ENCODE data around the gene TINAG.
"Not testable (repeated sequence)": the region's sequence is repeated elsewhere in the genome, so short reads cannot be mapped to it uniquely, and the experiment has no call there.

The TINAG gene

DNA sequence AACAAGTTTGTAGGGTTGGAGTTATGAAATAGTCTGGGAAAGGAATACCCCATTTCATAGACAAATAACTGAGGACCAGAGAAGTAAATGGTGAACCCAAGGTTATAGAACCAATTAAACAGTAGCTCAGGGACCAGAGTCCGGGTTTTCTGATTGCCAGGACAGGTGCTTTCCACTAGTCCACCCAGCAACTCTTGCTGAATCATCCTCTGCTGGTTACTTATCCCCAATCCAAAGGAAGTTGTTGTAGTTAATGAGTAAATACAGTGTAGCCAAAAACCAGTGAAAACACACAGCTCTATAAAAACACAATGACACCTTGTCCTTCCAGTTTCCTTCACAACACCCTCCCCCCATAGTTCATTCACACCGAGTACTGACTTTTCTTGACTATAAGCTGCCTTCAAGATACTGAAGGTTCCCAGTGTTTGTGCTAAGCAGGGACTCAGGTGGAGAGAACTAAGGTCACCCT is 766 bp upstream of the TINAG start:
- no peak overlapping the region for H3K4me3 ChIP-seq (ENCODE audit: low read depth, low read length)

DNA sequence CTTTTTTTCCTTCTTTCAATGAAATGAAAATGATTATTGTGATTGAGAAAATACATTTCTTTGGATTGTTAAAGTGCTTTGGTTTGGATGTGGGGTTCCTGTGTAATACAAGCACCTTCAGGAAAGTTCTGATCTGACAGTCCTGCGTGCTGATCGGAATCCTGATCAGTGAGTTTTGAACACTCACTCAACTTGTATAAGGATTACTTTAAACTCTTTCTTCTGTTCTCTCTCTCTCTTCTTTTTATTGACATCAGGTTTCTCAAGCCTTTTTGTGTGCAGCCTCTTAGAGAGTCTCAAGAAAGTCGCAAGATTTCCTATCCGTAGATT is 710 bp downstream of the TINAG start:
- no peak overlapping the region for H3K4me3 ChIP-seq (ENCODE audit: low read depth, low read length)

DNA sequence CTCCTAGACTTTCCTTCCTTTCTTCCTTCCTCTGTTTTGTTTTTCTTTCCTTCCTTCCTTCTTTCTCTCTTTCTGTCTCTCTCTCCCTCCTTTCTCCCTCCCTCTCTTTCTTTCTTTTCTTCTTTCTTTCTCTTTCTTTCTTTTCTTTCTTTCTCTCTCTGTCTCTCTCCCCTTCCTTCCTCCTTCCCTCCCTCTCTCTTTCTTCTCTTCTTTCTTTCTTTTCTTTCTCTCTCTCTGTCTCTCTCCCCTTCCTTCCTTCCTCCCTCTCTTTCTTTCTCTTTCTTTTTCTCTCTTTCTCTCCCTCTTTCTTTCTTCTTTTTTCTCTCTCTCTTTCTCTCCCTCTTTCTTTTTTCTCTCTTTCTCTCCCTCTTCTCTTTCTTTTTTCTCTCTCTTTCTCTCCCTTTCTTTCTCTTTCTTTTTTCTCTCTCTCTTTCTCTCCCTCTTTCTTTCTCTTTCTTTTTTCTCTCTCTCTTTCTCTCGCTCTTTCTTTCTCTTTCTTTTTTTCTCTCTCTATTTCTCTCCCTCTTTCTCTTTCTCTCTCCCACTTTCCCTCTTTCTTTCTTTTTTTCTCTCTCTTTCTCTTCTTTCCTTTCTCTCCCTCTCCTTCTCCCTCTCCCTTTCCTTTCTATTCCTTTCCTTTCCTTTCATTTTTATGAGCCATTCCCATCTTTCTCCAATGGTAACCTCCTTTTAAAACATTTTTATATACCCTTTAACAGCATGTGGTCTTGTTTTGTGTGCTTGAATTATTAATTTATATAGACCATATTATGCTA is 2.3 kb downstream of the TINAG start:
- no peak overlapping the region for H3K4me3 ChIP-seq (ENCODE audit: low read depth, low read length)

DNA sequence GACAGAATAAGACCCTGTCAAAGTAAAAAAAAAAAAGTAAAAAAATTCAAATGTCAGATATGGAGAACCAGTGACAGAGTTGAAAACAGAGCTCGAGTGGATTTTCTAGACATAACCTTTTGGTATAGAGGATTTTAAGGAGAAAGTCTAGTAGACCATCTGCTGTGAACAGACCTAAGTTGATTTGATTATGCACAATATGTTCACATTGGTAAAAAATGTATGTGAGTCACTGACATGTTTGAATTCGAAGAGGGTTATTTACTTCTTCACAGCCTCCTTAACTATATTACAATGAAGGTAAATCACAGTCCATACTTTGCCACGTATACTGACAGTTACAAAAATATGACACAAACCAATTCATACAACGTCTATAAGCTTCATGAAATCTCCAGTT is 7.4 kb downstream of the TINAG start:
- no peak overlapping the region for H3K4me3 ChIP-seq (ENCODE audit: low read depth, low read length)

DNA sequence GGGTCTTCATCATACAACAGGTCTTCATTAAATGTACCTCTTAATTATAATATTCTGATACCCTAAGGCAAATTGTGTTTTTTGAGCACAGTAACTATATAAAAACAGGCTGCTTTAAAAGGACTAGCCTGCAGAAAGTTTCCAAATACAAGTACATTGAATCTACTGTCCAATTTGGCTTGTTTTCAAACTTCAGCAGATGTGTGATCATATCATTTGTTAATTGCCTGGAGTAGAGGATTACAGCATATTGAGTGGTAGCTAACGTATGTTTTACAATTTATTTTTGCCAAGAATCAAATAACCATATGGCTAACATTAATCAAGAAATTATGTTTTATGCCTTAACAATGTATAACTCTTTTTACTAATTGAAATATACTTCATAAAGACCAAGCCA is 12.6 kb downstream of the TINAG start:
- H3K4me3 ChIP-seq (ENCODE audit: low read depth, low read length): no peak overlapping the region

DNA sequence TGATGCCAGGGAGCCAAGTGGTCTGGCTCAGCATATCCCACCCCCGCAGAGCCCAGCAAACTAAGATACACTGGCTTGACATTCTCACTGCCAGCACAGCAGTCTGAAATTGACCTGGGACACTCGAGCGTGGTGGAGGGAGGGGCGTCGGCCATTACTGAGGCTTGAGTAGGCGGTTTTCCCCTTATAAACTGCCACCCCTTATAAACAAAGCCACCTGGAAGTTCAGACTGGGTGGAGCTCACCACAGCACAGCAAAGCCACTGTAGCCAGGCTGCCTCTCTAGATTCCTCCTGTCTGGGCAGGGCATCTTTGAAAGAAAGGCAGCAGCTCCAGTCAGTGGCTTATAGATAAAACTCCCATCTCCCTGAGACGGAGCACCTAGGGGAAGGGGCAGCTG is 19.4 kb downstream of the TINAG start:
- no peak overlapping the region for H3K4me3 ChIP-seq (ENCODE audit: low read depth, low read length)

DNA sequence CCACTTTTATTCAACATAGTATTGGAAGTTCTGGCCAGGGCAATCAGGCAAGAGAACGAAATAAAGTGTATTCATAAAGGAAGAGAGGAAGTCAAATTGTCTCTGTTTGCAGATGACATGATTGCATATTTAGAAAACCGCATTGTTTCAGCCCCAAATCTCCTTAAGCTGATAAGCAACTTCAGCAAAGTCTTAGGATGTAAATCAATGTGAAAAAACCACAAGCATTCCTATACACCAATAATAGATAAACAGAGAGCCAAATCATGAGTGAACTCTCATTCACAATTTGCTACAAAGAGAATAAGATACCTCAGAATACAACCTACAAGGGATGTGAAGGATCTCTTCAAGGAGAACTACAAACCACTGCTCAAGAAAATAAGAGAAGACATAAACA is 23.3 kb downstream of the TINAG start:
- H3K4me3 ChIP-seq (ENCODE audit: low read depth, low read length): not testable (repeated sequence)

DNA sequence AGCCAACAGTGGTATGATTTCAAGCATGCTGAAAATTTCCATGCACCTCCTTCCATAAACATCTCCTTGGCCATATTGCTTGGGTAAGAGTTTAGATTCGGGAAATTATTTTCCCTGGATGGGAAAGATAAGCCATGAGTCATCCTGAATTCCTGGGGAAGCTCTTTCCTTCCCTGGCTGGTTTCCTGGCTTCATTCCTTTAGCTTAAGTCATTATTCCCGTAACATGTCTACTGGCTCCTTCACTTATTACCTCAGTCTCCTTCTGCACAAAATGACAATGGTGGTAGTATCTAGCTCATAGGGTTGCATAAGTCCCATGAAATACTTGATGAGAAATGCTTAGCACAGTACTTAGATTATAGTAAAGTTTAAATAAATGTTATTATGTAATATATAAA is 27.6 kb downstream of the TINAG start:
- H3K4me3 ChIP-seq (ENCODE audit: low read depth, low read length): no peak overlapping the region

DNA sequence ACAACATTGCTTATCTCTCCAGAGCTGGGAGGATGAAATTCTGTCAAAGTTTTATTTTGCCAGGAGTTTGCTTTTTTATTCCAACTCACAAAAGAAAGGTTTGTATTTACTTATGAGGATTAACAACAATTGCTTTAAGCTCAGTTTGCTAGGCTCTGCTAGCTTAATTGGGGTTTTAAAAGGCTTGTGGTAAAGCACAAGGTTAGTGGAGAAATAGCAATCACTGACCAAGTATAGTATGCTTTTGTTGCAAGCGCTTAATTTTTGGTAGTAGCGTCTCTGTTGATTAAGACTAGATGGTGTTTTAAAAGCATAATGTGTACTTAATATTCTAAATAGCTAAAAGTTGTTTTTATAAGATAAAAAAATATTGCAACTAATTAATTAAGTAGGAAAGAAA is 45.7 kb downstream of the TINAG start:
- no peak overlapping the region for H3K4me3 ChIP-seq (ENCODE audit: low read depth, low read length)

DNA sequence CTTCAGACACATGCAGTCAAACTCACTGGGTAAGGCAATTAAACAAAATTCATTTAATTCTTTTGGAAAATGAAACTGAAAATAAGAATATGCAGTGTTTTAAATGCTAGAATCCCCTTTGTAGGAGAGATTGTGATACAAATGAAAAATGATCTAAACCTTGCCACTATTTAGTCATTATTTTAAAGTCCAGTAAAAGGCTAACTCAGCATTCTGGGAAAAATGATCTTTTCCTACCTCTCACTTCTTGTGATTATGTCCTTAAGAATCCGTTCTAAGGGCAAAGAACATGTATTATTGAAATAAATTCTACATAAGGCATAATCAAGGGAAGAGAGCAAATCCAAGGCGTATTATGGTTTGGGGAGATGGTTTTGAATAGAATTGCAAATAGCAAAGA is 46.4 kb downstream of the TINAG start:
- H3K4me3 ChIP-seq (ENCODE audit: low read depth, low read length): no peak overlapping the region

DNA sequence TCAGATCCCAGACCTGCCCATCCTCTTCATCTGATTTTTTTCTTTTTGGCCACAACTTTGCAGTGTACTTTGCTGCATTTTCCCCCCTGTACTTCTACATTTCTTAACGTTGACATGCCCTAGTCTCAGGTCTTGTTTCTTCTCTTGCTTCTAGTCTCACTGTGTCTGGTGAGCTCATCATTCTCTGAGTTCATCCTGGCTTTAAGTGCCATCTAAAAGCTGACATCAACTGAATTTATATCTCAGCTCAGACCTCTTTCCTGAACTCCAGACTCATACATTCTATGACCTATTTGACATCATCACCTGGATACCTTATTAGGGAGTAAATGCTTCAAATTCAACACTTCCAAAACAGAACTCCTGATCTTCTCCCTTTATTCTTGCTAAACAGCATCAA is 48.9 kb downstream of the TINAG start:
- H3K4me3 ChIP-seq (ENCODE audit: low read depth, low read length): no peak overlapping the region

DNA sequence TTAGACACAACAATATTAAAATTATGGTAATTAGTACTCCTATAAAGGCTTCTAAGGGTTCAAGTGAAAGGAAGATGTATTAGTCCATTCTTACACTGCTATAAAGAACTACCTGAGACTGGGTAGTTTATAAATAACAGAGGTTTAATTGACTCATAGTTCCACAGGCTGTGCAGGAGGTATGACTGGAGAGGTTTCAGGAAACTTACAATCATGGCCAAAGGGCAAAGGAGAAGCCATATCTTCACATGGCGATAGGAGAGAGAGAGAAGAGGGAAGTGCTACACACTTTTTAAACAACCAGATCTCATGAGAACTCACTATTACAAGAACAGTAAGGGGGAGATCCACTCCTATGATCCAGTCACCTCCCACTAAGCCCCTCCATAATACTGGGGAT is 52.9 kb downstream of the TINAG start:
- H3K4me3 ChIP-seq (ENCODE audit: low read depth, low read length): no peak overlapping the region

DNA sequence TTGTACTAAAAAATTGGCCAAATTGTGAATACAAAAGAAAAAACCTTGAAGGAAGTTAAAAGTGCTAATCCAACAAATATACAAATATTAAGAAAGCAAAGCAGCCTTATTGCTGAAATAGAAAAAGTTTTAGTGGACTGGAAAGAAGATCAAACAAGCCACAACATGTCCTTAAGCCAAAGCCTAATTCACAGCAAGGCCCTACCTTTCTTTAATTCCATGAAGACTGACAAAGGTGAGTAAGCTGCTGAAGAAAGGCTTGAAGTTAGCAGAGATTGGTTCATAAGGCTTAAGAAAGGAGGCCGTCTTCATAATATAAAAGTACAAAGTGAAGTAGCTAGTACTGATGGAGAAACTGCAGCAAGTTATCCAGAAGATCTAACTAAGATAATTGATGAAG is 53.5 kb downstream of the TINAG start:
- no peak overlapping the region for H3K4me3 ChIP-seq (ENCODE audit: low read depth, low read length)

DNA sequence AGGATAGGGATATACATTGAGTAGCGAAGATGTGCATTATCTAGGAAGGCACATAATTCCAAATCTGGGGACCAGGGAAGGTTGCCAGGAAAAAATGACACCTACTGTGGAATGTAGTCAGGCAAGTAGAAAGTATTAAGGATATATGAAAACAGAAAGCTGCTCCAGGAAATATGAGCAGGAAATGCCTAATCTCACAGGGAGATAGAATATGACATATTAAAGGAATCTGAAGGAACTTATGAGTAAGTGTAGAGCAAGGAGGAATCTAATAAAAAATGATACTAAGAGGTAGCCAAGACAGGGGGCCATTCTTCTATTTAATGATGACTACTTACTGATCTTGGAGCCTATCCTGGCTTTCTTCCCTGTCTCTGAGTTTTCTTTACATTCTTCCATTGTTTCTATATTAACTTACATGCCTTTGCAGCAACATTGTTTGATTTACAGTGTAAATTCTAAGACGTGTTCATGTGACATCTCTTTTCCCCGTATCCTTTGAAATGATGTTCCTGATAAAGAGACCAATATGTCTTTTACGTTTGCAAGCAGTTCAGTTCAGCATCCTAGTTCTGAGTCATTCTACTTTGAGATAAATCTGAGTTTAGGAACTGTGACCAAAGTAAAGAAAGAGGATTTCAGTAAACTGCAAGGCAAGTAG is 58.6 kb downstream of the TINAG start:
- H3K4me3 ChIP-seq (ENCODE audit: low read depth, low read length): no peak overlapping the region

DNA sequence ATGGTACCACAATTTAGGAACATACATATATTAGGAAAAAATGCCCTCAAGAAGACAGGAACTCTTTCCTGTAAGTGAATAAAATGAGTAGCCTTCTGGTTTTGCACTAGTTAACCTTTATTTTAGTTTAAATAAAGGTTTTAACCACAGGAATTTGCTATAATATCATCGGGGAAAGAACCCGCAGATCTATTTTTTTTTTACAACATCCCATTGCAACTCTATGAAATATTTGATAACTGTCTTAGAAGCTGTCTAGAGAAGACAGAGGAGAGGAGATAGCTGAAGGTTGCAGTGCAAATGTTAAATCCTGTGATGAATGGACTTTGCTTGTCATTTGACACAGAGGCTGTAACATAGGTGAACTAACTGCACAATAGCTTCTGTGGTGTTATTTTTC is 69.5 kb downstream of the TINAG start:
- H3K4me3 ChIP-seq (ENCODE audit: low read depth, low read length): no peak overlapping the region

DNA sequence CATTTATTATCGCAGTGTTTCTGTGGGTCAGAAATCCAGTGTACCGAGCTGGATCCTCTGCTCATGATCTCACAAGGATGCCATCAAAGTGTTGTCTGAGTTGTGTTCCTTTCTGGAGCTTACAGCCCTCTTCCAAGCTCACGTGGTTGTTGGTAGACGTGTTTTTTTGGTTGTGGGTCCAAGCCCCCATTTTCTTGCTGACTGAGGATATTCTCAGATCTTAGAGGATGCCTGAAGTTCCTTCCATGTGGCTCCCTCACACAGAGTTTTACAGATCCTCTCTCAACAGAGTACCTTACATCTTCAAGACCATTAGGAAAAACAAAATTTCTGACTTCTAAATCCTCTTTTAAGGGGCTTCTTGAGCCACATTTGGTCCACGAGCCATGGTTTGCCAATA is 78.1 kb downstream of the TINAG start:
- H3K4me3 ChIP-seq (ENCODE audit: low read depth, low read length): no peak overlapping the region

DNA sequence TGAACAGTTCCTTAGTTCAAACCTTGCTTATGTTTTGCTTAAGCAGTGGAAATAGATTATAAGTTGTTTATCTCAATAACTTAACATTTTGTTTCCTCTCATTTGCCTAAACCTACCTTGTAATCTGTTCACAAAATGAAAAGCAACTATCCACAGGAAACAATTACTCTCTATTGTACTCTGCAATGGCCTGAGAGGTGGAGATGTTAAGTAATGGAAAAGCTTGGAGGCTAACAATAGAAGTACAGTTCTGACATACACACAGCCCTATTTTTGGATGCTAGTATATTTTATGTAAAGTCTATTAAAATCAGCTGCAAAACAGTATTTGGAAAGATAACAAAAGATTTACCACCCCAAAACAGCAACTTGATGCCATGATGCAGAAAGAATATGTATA is 82.1 kb downstream of the TINAG start:
- no peak overlapping the region for H3K4me3 ChIP-seq (ENCODE audit: low read depth, low read length)

DNA sequence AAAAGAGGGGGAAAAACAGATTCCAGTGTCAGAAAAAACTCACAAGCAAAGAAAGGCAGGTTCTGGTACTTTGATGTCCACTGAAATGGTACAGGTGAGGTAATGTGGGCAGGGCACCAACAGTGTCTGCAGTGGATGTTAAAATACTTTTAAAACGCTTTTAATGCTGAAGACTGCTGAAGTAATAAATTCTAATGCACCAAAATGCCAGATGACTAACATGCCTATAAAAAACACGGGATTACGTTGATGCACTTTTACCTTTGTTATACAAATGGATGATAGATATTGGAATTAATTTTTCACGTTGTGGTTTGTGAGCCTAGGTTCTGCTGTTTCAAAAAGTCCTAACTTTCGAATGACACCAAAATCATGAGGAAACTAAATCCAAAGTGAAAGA is 83.3 kb downstream of the TINAG start:
- no peak overlapping the region for H3K4me3 ChIP-seq (ENCODE audit: low read depth, low read length)

DNA sequence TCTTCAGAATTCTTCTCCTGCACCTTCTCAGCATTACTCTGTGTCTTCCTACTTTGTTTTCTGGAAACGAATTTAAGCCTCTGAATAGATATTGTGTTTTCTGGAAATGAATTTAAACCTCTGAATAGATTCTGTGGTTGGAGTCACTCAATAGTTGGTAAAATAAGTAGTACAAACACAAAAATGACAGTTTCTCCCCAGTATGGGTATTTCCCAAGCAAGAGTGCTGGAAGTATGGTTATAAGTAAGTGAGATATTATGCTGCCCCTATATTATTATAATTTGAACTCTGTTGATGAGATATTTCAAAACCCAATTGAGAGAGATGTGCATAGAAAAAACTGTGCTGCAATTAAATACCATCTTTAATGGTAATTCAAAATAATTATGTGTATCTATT is 94.9 kb downstream of the TINAG start:
- no peak overlapping the region for H3K4me3 ChIP-seq (ENCODE audit: low read depth, low read length)

DNA sequence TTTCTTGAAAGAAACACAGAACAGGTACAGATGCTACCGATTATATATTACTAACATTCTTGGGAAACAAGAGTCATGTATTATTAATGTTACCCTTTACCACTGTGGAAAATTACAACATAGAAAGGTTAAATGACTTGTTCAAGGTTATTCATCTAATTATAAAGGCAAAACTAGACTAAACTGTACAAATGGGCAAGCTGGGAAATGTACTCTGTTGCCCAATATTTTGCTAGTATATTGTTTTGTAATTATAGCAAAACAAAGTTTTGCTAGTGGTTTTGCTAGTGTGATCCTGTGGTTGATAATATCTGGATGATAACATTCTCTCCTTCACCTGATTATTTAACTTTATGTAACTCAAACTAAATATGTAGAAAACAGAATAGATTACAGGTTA is 96.5 kb downstream of the TINAG start:
- H3K4me3 ChIP-seq (ENCODE audit: low read depth, low read length): no peak overlapping the region

DNA sequence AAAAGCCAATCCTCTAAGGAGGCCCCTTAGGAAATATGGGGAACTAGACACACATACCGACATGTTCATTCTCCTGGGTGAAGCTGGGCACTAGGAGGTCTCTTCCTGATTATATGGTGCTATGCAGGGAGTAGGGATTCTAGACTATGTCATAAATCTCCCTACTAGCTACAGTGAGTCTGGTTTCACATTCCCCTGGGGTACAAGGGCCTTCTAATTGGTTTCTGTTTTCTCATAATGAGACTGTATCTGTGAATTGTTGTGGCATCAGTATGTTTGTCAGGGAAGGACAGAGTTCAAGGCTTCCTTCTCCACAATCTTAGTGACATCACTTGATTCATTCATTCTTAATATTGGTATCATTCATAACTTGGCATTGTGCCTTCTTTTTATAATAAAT is 103.5 kb downstream of the TINAG start:
- no peak overlapping the region for H3K4me3 ChIP-seq (ENCODE audit: low read depth, low read length)

DNA sequence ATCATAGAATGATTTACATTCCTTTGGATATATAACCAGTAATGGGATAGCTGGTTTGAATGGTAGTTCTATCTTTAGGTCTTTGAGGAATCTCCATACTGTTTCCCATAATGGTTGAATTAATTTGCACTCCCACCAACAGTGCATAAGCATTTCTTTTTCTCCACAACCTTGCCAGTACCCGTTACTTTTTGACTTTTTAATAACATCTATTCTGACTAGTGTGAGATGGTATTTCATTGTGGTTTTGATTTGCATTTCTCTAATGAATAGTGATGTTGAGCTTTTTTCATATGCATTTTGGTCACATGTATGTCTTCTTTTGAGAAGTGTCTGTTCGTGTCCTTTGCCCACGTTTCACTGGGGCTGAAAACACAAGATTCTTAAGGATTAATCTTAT is 107.3 kb downstream of the TINAG start:
- H3K4me3 ChIP-seq (ENCODE audit: low read depth, low read length): no peak overlapping the region

DNA sequence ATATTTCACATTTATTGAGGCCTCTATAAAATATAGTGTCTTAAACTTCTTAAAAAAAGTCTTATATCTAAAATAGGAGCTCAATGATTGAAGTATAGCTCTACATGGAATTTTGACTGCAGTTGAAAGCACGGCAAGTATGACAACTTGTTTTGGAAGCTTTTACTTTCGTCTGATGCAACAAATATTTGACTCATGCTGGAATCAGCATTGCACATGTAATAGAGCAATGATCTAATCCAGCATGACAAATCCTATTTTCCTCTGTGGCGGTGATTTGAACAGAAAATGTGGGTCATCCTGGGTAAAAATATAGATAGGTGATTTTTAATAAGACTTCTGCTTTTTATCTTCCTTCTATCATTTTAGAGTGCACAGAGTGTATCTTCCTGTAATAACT is 111.6 kb downstream of the TINAG start:
- no peak overlapping the region for H3K4me3 ChIP-seq (ENCODE audit: low read depth, low read length)
